Measurements from ENCODE around the gene MRAP. TPM values are rescaled to one million over a fixed set of nuclear protein-coding genes. Genes with fewer than 3 reads are reported as not detected.

Gene MRAP
- polyA plus RNA-seq, 3 donors: not detected

DNA sequence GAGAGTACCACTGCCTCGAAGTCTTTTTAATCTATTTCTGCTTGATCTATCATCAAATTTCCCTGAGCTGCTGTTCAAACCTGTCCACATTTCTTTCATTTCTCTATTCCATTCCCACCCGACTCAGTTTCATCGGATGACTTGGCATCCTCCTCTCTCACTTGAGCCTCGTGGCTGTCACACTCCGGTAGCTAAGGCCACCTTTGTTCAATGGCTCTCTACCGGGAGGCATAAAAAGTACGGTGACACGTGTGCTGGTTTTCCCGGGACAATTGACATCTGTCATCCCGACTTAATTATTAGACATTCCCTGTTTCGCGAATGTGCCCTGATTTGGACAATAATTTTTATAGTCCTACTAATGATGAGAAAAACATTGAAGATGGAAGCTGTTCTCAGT, 42.4 kb upstream of the MRAP start:
- intact Hi-C loops (cut with micrococcal nuclease): loop anchor here (5.0 to 10.0 kb wide), 2 partner anchors 381 to 389 kb away; partner anchors contain the start of gene HUNK (in 1 of the 2)
- DNase-seq: no peak

DNA sequence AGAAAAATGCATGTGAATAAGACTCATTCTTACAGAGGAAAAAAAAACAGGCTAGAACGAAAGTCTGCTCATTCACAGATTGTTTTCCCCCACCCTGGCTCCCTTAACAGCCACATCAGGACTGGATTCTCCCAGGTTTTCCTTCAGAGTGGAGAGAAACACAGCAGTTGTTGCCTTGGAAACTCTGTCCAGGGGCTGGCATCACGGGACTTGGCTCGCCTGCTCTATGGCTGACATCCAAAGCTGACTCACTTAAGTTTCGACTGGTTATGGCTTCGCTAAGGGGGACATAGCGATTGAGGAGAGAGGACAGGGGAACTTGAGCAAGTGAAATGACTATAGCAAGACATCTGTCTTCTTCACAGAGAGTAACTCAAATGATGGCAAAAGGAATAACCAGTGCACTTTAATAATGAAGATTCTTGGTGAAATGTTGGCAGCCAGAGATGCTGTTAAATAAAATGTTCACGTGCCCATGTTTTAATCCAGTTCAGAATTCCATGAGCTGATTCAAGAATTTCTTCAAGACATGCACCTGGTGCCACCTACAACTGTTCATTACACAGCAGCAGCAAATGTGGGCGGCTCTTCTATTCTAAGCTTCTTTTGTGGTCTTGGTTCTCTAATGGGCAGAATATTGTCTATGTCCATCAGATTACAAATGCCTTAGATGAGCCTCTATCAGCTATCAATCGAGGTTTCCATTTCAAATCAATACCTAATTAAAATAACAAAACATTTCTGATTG, 41.6 kb upstream of the MRAP start:
- TF ChIP-seq, protein P1, sequence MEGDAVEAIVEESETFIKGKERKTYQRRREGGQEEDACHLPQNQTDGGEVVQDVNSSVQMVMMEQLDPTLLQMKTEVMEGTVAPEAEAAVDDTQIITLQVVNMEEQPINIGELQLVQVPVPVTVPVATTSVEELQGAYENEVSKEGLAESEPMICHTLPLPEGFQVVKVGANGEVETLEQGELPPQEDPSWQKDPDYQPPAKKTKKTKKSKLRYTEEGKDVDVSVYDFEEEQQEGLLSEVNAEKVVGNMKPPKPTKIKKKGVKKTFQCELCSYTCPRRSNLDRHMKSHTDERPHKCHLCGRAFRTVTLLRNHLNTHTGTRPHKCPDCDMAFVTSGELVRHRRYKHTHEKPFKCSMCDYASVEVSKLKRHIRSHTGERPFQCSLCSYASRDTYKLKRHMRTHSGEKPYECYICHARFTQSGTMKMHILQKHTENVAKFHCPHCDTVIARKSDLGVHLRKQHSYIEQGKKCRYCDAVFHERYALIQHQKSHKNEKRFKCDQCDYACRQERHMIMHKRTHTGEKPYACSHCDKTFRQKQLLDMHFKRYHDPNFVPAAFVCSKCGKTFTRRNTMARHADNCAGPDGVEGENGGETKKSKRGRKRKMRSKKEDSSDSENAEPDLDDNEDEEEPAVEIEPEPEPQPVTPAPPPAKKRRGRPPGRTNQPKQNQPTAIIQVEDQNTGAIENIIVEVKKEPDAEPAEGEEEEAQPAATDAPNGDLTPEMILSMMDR (IDR thresholded peaks at IDR 0.05): no peak
- Mint-ChIP-seq H3K36me3 (no peaks in the 10 kb centered on the region), H3K4me3 (no peak overlapping the region), H3K27me3 (ENCODE audit: low read depth in 3 of 3) (peaks cover 3 to 7% (median 4%) of the 10 kb centered on the region in 3 donors), H3K27ac (no peak overlapping the region), H3K9me3 (peaks cover 0 to under 1% (median 0%) of the 10 kb centered on the region in 7 donors), H3K4me1 (peaks cover 5% of the 10 kb centered on the region)
- WGBS (ENCODE audit: insufficient coverage): 67% methylated on average over 6 of the region's 9 CpGs
- Histone ChIP-seq H3K36me3 (replicated peaks in 1 of 2; ENCODE audit: control insufficient read depth in 1 of 2, insufficient read depth in 2 of 2, low read length in 2 of 2) (no peaks in the 10 kb centered on the region), H3K27me3 (ENCODE audit: control insufficient read depth in 2 of 2, insufficient read depth in 2 of 2, low read length in 2 of 2) (no peaks in the 10 kb centered on the region), H4K20me1 (ENCODE audit: insufficient read depth, low read length) (no peaks in the 10 kb centered on the region), H3K9ac (ENCODE audit: insufficient read depth, low read length, poor library complexity, severe bottlenecking) (no peak overlapping the region), H3K27ac (ENCODE audit: low read depth in 1 of 2, low read length in 2 of 2) (no peak overlapping the region), H3K4me1 (ENCODE audit: control insufficient read depth in 1 of 2, insufficient read depth in 2 of 2, low read length in 2 of 2) (no peaks in the 10 kb centered on the region), H3K4me2 (replicated peaks; ENCODE audit: extremely low read depth, low read length, poor library complexity, severe bottlenecking) (no peak overlapping the region), H3K79me2 (ENCODE audit: insufficient read depth, low read length) (no peaks in the 10 kb centered on the region), H3K9me3 (replicated peaks in 1 of 2; ENCODE audit: control insufficient read depth in 1 of 2, insufficient read depth in 1 of 2, low read length in 2 of 2) (no peaks in the 10 kb centered on the region), H2AFZ (ENCODE audit: insufficient read depth, low read depth, low read length, poor library complexity, severe bottlenecking) (no peak overlapping the region), H3K4me3 (replicated peaks in 1 of 3; ENCODE audit: low read depth in 2 of 3, low read length in 3 of 3) (no peak overlapping the region)
- intact Hi-C loops (cut with micrococcal nuclease): loop anchor here (5.0 to 10.0 kb wide), 2 partner anchors 382 to 390 kb away; partner anchors contain the start of gene HUNK (in 1 of the 2)
- no peak for DNase-seq

More for the DNA sequence above, 42.4 kb upstream of the MRAP start:
- peaks cover 4 to 7% (median 5%) of the 10 kb centered on the region in 3 donors for H3K27me3 Mint-ChIP-seq (ENCODE audit: low read depth in 3 of 3)
- Histone ChIP-seq H3K36me3 (replicated peaks in 1 of 2; ENCODE audit: control insufficient read depth in 1 of 2, insufficient read depth in 2 of 2, low read length in 2 of 2) (no peaks in the 10 kb centered on the region), H3K4me2 (replicated peaks; ENCODE audit: extremely low read depth, low read length, poor library complexity, severe bottlenecking) (no peak overlapping the region), H3K79me2 (ENCODE audit: insufficient read depth, low read length) (no peaks in the 10 kb centered on the region), H3K4me1 (ENCODE audit: control insufficient read depth in 1 of 2, insufficient read depth in 2 of 2, low read length in 2 of 2) (no peaks in the 10 kb centered on the region), H3K27ac (ENCODE audit: low read depth in 1 of 2, low read length in 2 of 2) (no peak overlapping the region), H3K9me3 (replicated peaks in 1 of 2; ENCODE audit: control insufficient read depth in 1 of 2, insufficient read depth in 1 of 2, low read length in 2 of 2) (peaks cover 0 to 6% of the 10 kb centered on the region in 2 donors), H4K20me1 (ENCODE audit: insufficient read depth, low read length) (no peaks in the 10 kb centered on the region), H2AFZ (ENCODE audit: insufficient read depth, low read depth, low read length, poor library complexity, severe bottlenecking) (no peak overlapping the region), H3K27me3 (ENCODE audit: control insufficient read depth in 2 of 2, insufficient read depth in 2 of 2, low read length in 2 of 2) (no peaks in the 10 kb centered on the region), H3K9ac (ENCODE audit: insufficient read depth, low read length, poor library complexity, severe bottlenecking) (no peak overlapping the region), H3K4me3 (replicated peaks in 1 of 3; ENCODE audit: low read depth in 2 of 3, low read length in 3 of 3) (no peak overlapping the region)
- no peak overlapping the region for H3K4me3 Mint-ChIP-seq
- H3K36me3 Mint-ChIP-seq: no peaks in the 10 kb centered on the region
- H3K27ac Mint-ChIP-seq: no peak overlapping the region
- peaks cover 1 to 7% (median 3%) of the 10 kb centered on the region in 7 donors for H3K9me3 Mint-ChIP-seq
- H3K4me1 Mint-ChIP-seq: peaks cover 3% of the 10 kb centered on the region
- 94% methylated on average over 12 of the region's 12 CpGs for WGBS (ENCODE audit: insufficient coverage)
- TF ChIP-seq, protein P1 (IDR thresholded peaks at IDR 0.05): no peak

All from CD14-positive monocyte (primary cell).